Mesodermal cell (in vitro differentiated cells): Measurements from ENCODE around the gene SMAD3.

ENCODE experiments used
- H3K27ac ChIP-seq: 2 replicates; pipeline ENCODE4 v1.7.0; 2013; ENCODE audit warnings: mild to moderate bottlenecking, low read depth, low read length, moderate library complexity; ENCODE audit not compliant: severe bottlenecking
- H3K36me3 ChIP-seq: 2 replicates; pipeline ENCODE4 v1.7.1; 2013; ENCODE audit warnings: mild to moderate bottlenecking, low read length, moderate library complexity; ENCODE audit not compliant: control insufficient read depth, insufficient read depth
- H3K4me1 ChIP-seq: one replicate; pipeline ENCODE4 v1.7.1; 2013; ENCODE audit warnings: mild to moderate bottlenecking, low read length; ENCODE audit not compliant: insufficient read depth, control insufficient read depth, poor library complexity, severe bottlenecking
- H3K4me3 ChIP-seq: 2 replicates; pipeline ENCODE4 v1.7.0; 2013; ENCODE audit warnings: low read length, control low read depth, mild to moderate bottlenecking; ENCODE audit not compliant: insufficient read depth, poor library complexity, severe bottlenecking; ENCODE audit errors: extremely low read depth
- H3K9me3 ChIP-seq: 2 replicates; pipeline ENCODE4 v1.7.1; 2013; ENCODE audit warnings: mild to moderate bottlenecking, low read length, moderate library complexity; ENCODE audit not compliant: control insufficient read depth
- WGBS, 2 experiments: methylation state at CpG; one replicate each; pipeline ENCODE4 v1.1.5; 2013; ENCODE audit warnings: missing lambda C conversion rate in 2 of 2; ENCODE audit not compliant: insufficient coverage in 2 of 2; 5-methylcytosine and 5-hydroxymethylcytosine counted together

Gene SMAD3

GRCh38 chr15:67142092-67142766, 76.8 kb downstream of the SMAD3 start:
- H3K9me3 ChIP-seq = no peaks in the 10 kb centered on the region
- H3K27ac ChIP-seq = peak overlapping the region; percentile 92
- no peaks in the 10 kb centered on the region for H3K36me3 ChIP-seq
- H3K4me1 ChIP-seq = peaks cover 83% of the 10 kb centered on the region
- no peak overlapping the region for H3K4me3 ChIP-seq
- 82 to 90% methylated on average over 3 to 4 of the region's 7 CpGs for WGBS, 2 experiments

GRCh38 chr15:67142767-67143100, 77.3 kb downstream of the SMAD3 start:
- Histone ChIP-seq H3K4me3 (no peak overlapping the region), H3K27ac (peak overlapping the region; percentile 92), H3K9me3 (no peaks in the 10 kb centered on the region), H3K36me3 (no peaks in the 10 kb centered on the region), H3K4me1 (peaks cover 83% of the 10 kb centered on the region)
- WGBS, 2 experiments = 80% methylated on average over 2 to 6 of the region's 6 CpGs

GRCh38 chr15:67143646-67144045, 78.2 kb downstream of the SMAD3 start:
- no peaks in the 10 kb centered on the region for H3K9me3 ChIP-seq
- peaks cover 83% of the 10 kb centered on the region for H3K4me1 ChIP-seq
- H3K36me3 ChIP-seq = no peaks in the 10 kb centered on the region
- peak overlapping the region; percentile 92 for H3K27ac ChIP-seq
- H3K4me3 ChIP-seq = no peak overlapping the region
- WGBS, 2 experiments = 95 to 100% methylated on average over 5 to 6 of the region's 6 CpGs

- Histone ChIP-seq H3K27ac (peak overlapping the region; percentile 94), H3K36me3 (no peaks in the 10 kb centered on the region), H3K4me3 (no peak overlapping the region), H3K4me1 (peaks cover 91% of the 10 kb centered on the region), H3K9me3 (no peaks in the 10 kb centered on the region)
- WGBS, 2 experiments = 53 to 65% methylated on average over 4 to 5 of the region's 7 CpGs
Observed at GRCh38 chr15:67144609-67145311, 79.4 kb downstream of the SMAD3 start.

- H3K27ac ChIP-seq = peak overlapping the region; percentile 94
- H3K4me1 ChIP-seq = peaks cover 92% of the 10 kb centered on the region
- no peak overlapping the region for H3K4me3 ChIP-seq
- H3K36me3 ChIP-seq = no peaks in the 10 kb centered on the region
- H3K9me3 ChIP-seq = no peaks in the 10 kb centered on the region
- 93 to 100% methylated on average over 3 of the region's 4 CpGs for WGBS, 2 experiments
Observed at GRCh38 chr15:67145312-67145610, 79.9 kb downstream of the SMAD3 start.

GRCh38 chr15:67145710-67146109, 80.3 kb downstream of the SMAD3 start:
- Histone ChIP-seq H3K4me3 (no peak overlapping the region), H3K36me3 (no peaks in the 10 kb centered on the region), H3K4me1 (peaks cover 92% of the 10 kb centered on the region), H3K9me3 (no peaks in the 10 kb centered on the region), H3K27ac (peak overlapping the region; percentile 94)
- 72 to 87% methylated on average over 4 of the region's 4 CpGs for WGBS, 2 experiments

- peaks cover 93% of the 10 kb centered on the region for H3K4me1 ChIP-seq
- peak overlapping the region; percentile 94 for H3K27ac ChIP-seq
- no peaks in the 10 kb centered on the region for H3K36me3 ChIP-seq
- H3K9me3 ChIP-seq = no peaks in the 10 kb centered on the region
- 66 to 71% methylated on average over 4 of the region's 6 CpGs for WGBS, 2 experiments
- H3K4me3 ChIP-seq = no peak overlapping the region
Observed at GRCh38 chr15:67146234-67146633, 80.8 kb downstream of the SMAD3 start.

GRCh38 chr15:67146875-67147381, 81.5 kb downstream of the SMAD3 start:
- no peaks in the 10 kb centered on the region for H3K9me3 ChIP-seq
- peaks cover 86% of the 10 kb centered on the region for H3K4me1 ChIP-seq
- no peak overlapping the region for H3K4me3 ChIP-seq
- 39 to 60% methylated on average over 2 to 6 of the region's 10 CpGs for WGBS, 2 experiments
- H3K27ac ChIP-seq = peak overlapping the region; percentile 94
- H3K36me3 ChIP-seq = no peaks in the 10 kb centered on the region

- Histone ChIP-seq H3K27ac (peak overlapping the region; percentile 94), H3K4me1 (peaks cover 80% of the 10 kb centered on the region), H3K4me3 (no peak overlapping the region), H3K36me3 (no peaks in the 10 kb centered on the region), H3K9me3 (no peaks in the 10 kb centered on the region)
- WGBS, 2 experiments = 95 to 96% methylated on average over 4 to 6 of the region's 7 CpGs
Observed at GRCh38 chr15:67147396-67147949, 82.1 kb downstream of the SMAD3 start.

GRCh38 chr15:67148196-67148701, 82.8 kb downstream of the SMAD3 start:
- Histone ChIP-seq H3K36me3 (no peaks in the 10 kb centered on the region), H3K27ac (no peak overlapping the region), H3K4me3 (no peak overlapping the region), H3K4me1 (peaks cover 73% of the 10 kb centered on the region), H3K9me3 (no peaks in the 10 kb centered on the region)
- WGBS, 2 experiments = 80 to 90% methylated on average over 5 to 6 of the region's 6 CpGs
